ENCODE results near the gene OGFR.

GRCh38 chr20:62787866-62788265, 16.8 kb upstream of the OGFR start:
- TF ChIP-seq ELF1 (IDR thresholded peaks at IDR 0.05; ENCODE audit: borderline replicate concordance, low read depth) = no peak
- TF ChIP-seq CTCF (IDR thresholded peaks at IDR 0.05 in 2 of 3, conservative IDR thresholded peaks at IDR 0.05 in 1 of 3; ENCODE audit: borderline replicate concordance in 1 of 3, insufficient read depth in 1 of 3, low read depth in 2 of 3, low read length in 2 of 3) = no peak
- TF ChIP-seq EZH2 (IDR thresholded peaks at IDR 0.05) = no peak
- no peak for TF ChIP-seq CBX3 (IDR thresholded peaks at IDR 0.05; ENCODE audit: low read depth)
- TF ChIP-seq JUND (IDR thresholded peaks at IDR 0.05) = no peak
- TF ChIP-seq RAD21 (IDR thresholded peaks at IDR 0.05; ENCODE audit: low read depth) = no peak
- no peak for TF ChIP-seq SP1 (IDR thresholded peaks at IDR 0.05; ENCODE audit: low read depth)
- TF ChIP-seq POLR2A (IDR thresholded peaks at IDR 0.05; ENCODE audit: borderline replicate concordance, extremely low read depth, insufficient read depth, insufficient read length) = no peak
- no peak for TF ChIP-seq MAX (IDR thresholded peaks at IDR 0.05)
- no peak for TF ChIP-seq POLR2AphosphoS5 (IDR thresholded peaks at IDR 0.05; ENCODE audit: low read depth, low read length)
- TF ChIP-seq SIN3A (IDR thresholded peaks at IDR 0.05; ENCODE audit: low read depth) = no peak
- TF ChIP-seq REST (IDR thresholded peaks at IDR 0.05; ENCODE audit: low read depth) = no peak

All from HCT116 (cell line).